ENCODE data around the gene NPTX2.

The NPTX2 gene

DNA sequence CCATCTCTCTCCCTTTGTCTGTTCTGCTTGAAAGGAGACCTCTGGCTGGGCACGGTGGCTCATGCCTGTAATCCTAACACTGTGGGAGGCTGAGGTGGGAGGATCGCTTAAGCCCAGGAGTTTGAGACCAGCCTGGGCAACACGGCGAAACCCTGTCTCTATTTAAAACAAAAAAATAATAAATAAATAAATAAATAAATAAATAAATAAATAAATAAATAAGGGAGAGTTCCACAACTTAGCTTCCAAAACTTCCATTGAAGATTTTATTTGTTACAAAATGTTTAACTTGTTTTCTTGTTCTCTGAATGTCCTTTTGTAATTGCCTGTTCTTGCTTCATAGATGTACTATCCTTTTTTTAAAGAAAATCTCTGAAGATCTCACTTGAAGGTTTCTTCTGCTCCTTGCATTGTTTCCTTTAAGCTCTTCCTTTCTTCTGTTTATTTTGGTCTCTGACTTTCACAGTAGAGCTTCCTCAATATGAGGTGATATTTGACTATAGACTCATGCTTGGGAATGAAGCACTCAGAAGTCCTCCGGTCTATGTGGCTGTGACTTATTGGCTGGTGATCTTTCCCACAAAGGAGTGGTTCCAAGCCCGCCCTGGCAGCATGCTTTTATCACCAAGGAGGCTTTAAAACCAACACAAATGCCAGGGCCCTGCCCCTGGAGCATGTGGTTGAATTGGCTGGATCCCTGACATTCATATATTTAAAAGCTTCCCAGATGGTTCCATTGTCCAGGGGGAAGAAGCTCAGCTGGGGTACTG, 18.1 kb upstream of the NPTX2 start:
- no peaks in the 10 kb centered on the region for H3K9me3 Mint-ChIP-seq
- DNase-seq (no peak), ATAC-seq (replicated peaks) (no peak)
- no peaks in the 10 kb centered on the region for H3K4me1 Mint-ChIP-seq (ENCODE audit: low read depth in 2 of 2)
- H3K27ac Mint-ChIP-seq: no peak overlapping the region
- H3K36me3 Mint-ChIP-seq (ENCODE audit: insufficient read depth): no peaks in the 10 kb centered on the region
- peaks cover 11 to 35% of the 10 kb centered on the region in 2 donors for H3K27me3 Mint-ChIP-seq
- no peak overlapping the region for H3K4me3 Mint-ChIP-seq

DNA sequence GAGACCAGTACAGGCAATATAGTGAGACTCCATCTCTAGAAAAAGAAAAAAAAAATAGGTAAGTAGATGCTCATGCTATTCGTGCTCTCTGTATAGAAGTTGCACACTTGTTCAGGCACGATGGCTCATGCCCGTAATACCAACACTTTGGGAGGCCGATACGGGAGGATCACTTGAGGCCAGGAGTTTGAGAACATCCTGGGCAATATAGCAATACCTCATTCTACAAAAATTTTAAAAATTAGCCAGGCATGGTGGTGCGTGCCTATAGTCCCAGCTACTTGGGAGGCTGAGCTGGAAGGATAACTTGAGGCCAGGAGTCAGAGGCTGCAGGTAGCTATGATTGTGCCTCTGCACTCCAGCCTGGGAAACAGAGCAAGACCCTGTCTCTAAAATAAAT, 17.2 kb upstream of the NPTX2 start:
- Mint-ChIP-seq H3K36me3 (ENCODE audit: insufficient read depth) (no peaks in the 10 kb centered on the region), H3K27me3 (peaks cover 5 to 27% of the 10 kb centered on the region in 2 donors), H3K4me1 (ENCODE audit: low read depth in 2 of 2) (no peaks in the 10 kb centered on the region), H3K4me3 (no peak overlapping the region), H3K9me3 (no peaks in the 10 kb centered on the region), H3K27ac (no peak overlapping the region)
- ATAC-seq (replicated peaks): no peak
- DNase-seq: no peak

- no peaks in the 10 kb centered on the region for H3K4me1 Mint-ChIP-seq (ENCODE audit: low read depth in 2 of 2)
- H3K27me3 Mint-ChIP-seq: peaks cover 5 to 34% of the 10 kb centered on the region in 2 donors
- no peaks in the 10 kb centered on the region for H3K9me3 Mint-ChIP-seq
- H3K27ac Mint-ChIP-seq: no peak overlapping the region
- H3K36me3 Mint-ChIP-seq (ENCODE audit: insufficient read depth): no peaks in the 10 kb centered on the region
- no peak overlapping the region for H3K4me3 Mint-ChIP-seq
- no peak for ATAC-seq (replicated peaks)
- no peak for DNase-seq
Observed at GRCh38 chr7:98602755-98603398, 14.2 kb upstream of the NPTX2 start.

DNA sequence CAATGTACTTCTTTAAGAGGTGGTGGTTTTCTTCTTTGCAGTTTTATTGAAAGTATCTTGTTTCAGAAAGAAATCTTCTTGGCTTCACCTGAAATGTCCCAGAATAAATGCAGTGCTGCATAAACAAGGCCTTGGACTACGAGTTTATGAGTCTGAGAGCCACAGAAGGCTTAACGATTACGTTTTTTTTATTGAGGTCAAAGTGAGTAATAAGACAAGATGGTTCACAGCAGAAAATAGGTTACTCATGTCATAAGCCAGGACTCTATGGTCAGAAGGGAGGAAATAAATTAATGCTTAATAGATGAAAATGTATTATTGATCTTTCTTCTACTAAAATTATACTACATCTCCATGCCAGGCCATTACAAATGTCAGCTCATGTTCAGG, 13.7 kb upstream of the NPTX2 start:
- no peak overlapping the region for H3K27ac Mint-ChIP-seq
- no peaks in the 10 kb centered on the region for H3K4me1 Mint-ChIP-seq (ENCODE audit: low read depth in 2 of 2)
- H3K27me3 Mint-ChIP-seq: peaks cover 0 to 34% of the 10 kb centered on the region in 2 donors
- ATAC-seq (replicated peaks) (no peak), DNase-seq (no peak)
- no peaks in the 10 kb centered on the region for H3K9me3 Mint-ChIP-seq
- no peaks in the 10 kb centered on the region for H3K36me3 Mint-ChIP-seq (ENCODE audit: insufficient read depth)
- H3K4me3 Mint-ChIP-seq: no peak overlapping the region

- H3K4me3 Mint-ChIP-seq: no peak overlapping the region
- no peaks in the 10 kb centered on the region for H3K4me1 Mint-ChIP-seq (ENCODE audit: low read depth in 2 of 2)
- H3K27ac Mint-ChIP-seq: no peak overlapping the region
- DNase-seq: no peak
- no peak for ATAC-seq (replicated peaks)
- no peaks in the 10 kb centered on the region for H3K36me3 Mint-ChIP-seq (ENCODE audit: insufficient read depth)
- H3K9me3 Mint-ChIP-seq: no peaks in the 10 kb centered on the region
- H3K27me3 Mint-ChIP-seq: peaks cover 24 to 46% of the 10 kb centered on the region in 2 donors
Observed at GRCh38 chr7:98613601-98614425, 3.3 kb upstream of the NPTX2 start.

GRCh38 chr7:98616381-98617050, 569 bp upstream of the NPTX2 start:
- no peak overlapping the region for H3K4me3 Mint-ChIP-seq
- no peaks in the 10 kb centered on the region for H3K4me1 Mint-ChIP-seq (ENCODE audit: low read depth in 2 of 2)
- H3K9me3 Mint-ChIP-seq: no peaks in the 10 kb centered on the region
- H3K36me3 Mint-ChIP-seq (ENCODE audit: insufficient read depth): no peaks in the 10 kb centered on the region
- DNase-seq (no peak), ATAC-seq (replicated peaks) (no peak)
- H3K27me3 Mint-ChIP-seq: peaks cover 36 to 56% of the 10 kb centered on the region in 2 donors
- no peak overlapping the region for H3K27ac Mint-ChIP-seq

DNA sequence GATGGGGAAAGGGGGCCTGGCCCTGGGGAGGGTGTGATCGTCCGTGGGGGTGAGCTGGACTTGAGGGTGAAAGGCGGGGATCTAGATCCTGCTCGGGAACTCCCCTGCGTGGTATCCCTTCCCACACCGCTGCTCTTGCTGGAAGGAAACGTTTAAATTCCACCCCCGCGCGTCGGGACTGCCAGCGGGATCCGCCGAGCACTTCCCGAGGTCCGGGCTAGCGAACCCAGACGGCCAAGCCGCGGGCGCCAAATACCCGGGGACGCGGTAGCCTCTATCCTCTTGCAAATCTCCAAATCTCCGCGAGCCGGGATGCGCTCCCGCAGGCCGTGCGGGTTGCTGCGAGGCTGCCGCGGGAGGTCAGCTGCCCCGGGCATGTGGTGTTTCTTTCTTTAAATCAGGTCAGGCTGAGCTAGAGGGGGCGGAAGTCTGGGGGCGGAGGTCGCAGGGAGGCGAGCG, 904 bp downstream of the NPTX2 start:
- H3K4me3 Mint-ChIP-seq: no peak overlapping the region
- no peaks in the 10 kb centered on the region for H3K36me3 Mint-ChIP-seq (ENCODE audit: insufficient read depth)

GRCh38 chr7:98618786-98619185, 1.7 kb downstream of the NPTX2 start:
- Mint-ChIP-seq H3K36me3 (ENCODE audit: insufficient read depth) (no peaks in the 10 kb centered on the region), H3K27ac (no peak overlapping the region), H3K9me3 (no peaks in the 10 kb centered on the region), H3K27me3 (peaks cover 41 to 63% of the 10 kb centered on the region in 2 donors), H3K4me3 (peak overlapping the region in 1 of 2 donors; percentile 31), H3K4me1 (ENCODE audit: low read depth in 2 of 2) (no peaks in the 10 kb centered on the region)
- DNase-seq (no peak), ATAC-seq (replicated peaks) (no peak)

More for the DNA sequence above, 904 bp downstream of the NPTX2 start:
- Mint-ChIP-seq H3K4me1 (ENCODE audit: low read depth in 2 of 2) (no peaks in the 10 kb centered on the region), H3K9me3 (no peaks in the 10 kb centered on the region), H3K27me3 (peaks cover 45 to 68% of the 10 kb centered on the region in 2 donors), H3K27ac (no peak overlapping the region)
- ATAC-seq (replicated peaks) (no peak), DNase-seq (no peak)

GRCh38 chr7:98619450-98620321, 2.6 kb downstream of the NPTX2 start:
- no peaks in the 10 kb centered on the region for H3K9me3 Mint-ChIP-seq
- no peak for ATAC-seq (replicated peaks)
- no peak overlapping the region for H3K27ac Mint-ChIP-seq

GRCh38 chr7:98621573-98622482, 4.7 kb downstream of the NPTX2 start:
- Mint-ChIP-seq H3K36me3 (ENCODE audit: insufficient read depth) (no peaks in the 10 kb centered on the region), H3K4me1 (ENCODE audit: low read depth in 2 of 2) (no peaks in the 10 kb centered on the region), H3K27ac (no peak overlapping the region), H3K4me3 (no peak overlapping the region), H3K9me3 (no peaks in the 10 kb centered on the region), H3K27me3 (peaks cover 39 to 59% of the 10 kb centered on the region in 2 donors)
- ATAC-seq (replicated peaks) (no peak), DNase-seq (no peak)

More at GRCh38 chr7:98619450-98620321, 2.6 kb downstream of the NPTX2 start:
- no peaks in the 10 kb centered on the region for H3K36me3 Mint-ChIP-seq (ENCODE audit: insufficient read depth)
- no peaks in the 10 kb centered on the region for H3K4me1 Mint-ChIP-seq (ENCODE audit: low read depth in 2 of 2)
- DNase-seq: no peak
- H3K27me3 Mint-ChIP-seq: peaks cover 39 to 65% of the 10 kb centered on the region in 2 donors
- no peak overlapping the region for H3K4me3 Mint-ChIP-seq

DNA sequence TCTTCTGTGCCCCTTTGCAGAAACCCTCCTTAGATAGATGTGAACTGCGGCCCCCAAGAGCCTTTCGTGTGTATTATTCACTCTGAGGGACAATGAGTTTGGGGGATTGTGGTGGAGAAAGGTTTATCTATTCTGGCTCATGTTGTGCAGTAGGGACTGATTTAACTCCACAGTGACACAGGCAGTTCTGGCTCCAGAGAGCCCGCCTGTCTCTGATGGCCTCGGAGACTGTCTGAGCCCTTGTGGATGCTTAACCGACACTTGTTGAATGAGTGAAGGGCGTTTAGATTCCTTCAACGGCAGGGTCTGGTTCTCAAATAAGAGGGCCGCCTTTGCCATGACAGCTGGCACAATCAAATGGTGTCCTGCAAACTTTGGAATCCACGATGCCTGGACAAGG, 5.8 kb downstream of the NPTX2 start:
- Mint-ChIP-seq H3K27me3 (peaks cover 38 to 68% of the 10 kb centered on the region in 2 donors), H3K4me3 (no peak overlapping the region), H3K36me3 (ENCODE audit: insufficient read depth) (no peaks in the 10 kb centered on the region), H3K27ac (no peak overlapping the region), H3K4me1 (ENCODE audit: low read depth in 2 of 2) (no peaks in the 10 kb centered on the region), H3K9me3 (no peaks in the 10 kb centered on the region)
- ATAC-seq (replicated peaks): no peak
- DNase-seq: no peak
